Panc1 (cell line): Measurements from ENCODE around the gene ARL8A.

ENCODE experiments used
- CTCF ChIP-seq: fragments of 450-650 bp; IDR thresholded peaks from 2 replicates; pipeline ENCODE4 v1.5.1; 2017; ENCODE audit warnings: mild to moderate bottlenecking
- POLR2AphosphoS5 ChIP-seq: IDR thresholded peaks from 2 replicates; pipeline ENCODE4 v1.6.1; 2012; ENCODE audit warnings: mild to moderate bottlenecking, low read depth, low read length, moderate library complexity
- REST ChIP-seq, 2 experiments: IDR thresholded peaks; 2 replicates each; pipeline ENCODE4 v1.6.1; 2011 to 2012; ENCODE audit warnings: low read depth in 2 of 2, control low read depth in 1 of 2, low read length in 1 of 2, mild to moderate bottlenecking in 1 of 2, moderate library complexity in 1 of 2; ENCODE audit not compliant: insufficient read depth in 1 of 2
- SIN3A ChIP-seq: IDR thresholded peaks from 2 replicates; pipeline ENCODE4 v1.6.1; 2012; ENCODE audit warnings: low read depth, mild to moderate bottlenecking, low read length, moderate library complexity, borderline replicate concordance; ENCODE audit not compliant: insufficient read depth
- TCF7L2 ChIP-seq: IDR thresholded peaks from 2 replicates; pipeline ENCODE4 v1.6.1; 2011; ENCODE audit warnings: mild to moderate bottlenecking, low read depth, low read length, inconsistent platforms

GRCh38 chr1:202122639-202123335, 21.8 kb downstream of the ARL8A start, which contains the start of gene GPR37L1:
- TF ChIP-seq CTCF (peak; percentile 83; the same call in 1 of the 2 replicates), REST (IDR thresholded peaks at IDR 0.05; ENCODE audit: insufficient read depth in 1 of 2, low read depth in 2 of 2, low read length in 1 of 2) (no peak), TCF7L2 (no peak), POLR2AphosphoS5 (no peak), SIN3A (no peak)
